Subcutaneous adipose tissue (tissue), 4 donors: ENCODE measurements around the gene MB21D2. TPM values are rescaled to one million over a fixed set of nuclear protein-coding genes. Genes with fewer than 3 reads are reported as not detected.

Experiments
- total RNA-seq, 4 donors: library from RNA; depleted of rRNA; stranded (reverse); fragments of >200 nt; gene quantifications; one replicate each; pipeline ENCODE4 v1.1.0, GENCODE V29; 2016
- TF ChIP-seq, protein P1 (sequence below): fragments of 450-650 bp; IDR thresholded peaks from one replicate; pipeline ENCODE4 v1.5.1; 2016; ENCODE audit warnings: low read depth, mild to moderate bottlenecking, control low read depth, antibody characterized with exemption, moderate library complexity

The MB21D2 gene
- total RNA-seq, 4 donors from 2014 or later = 2.8 to 5.4 (median 4.5) TPM

DNA sequence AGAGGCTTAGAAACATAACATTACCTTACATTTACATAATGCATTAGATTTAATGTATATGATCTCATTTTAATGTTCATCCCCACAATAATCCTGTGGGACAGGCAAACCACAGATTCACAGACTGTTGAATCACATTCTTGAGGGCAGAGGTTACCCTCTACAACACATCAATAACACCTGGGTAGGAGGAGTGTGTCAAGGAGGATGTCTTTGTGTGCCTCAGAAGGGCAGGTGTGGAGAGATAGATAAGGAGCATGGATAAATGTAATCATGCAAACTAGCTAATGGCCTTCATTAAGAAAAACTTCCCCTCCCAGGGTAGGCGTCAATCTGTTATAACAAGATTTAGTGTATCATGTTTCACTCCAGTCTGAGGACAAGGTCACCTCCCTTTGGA, 12.9 kb upstream of the MB21D2 start:
- TF ChIP-seq, protein P1, sequence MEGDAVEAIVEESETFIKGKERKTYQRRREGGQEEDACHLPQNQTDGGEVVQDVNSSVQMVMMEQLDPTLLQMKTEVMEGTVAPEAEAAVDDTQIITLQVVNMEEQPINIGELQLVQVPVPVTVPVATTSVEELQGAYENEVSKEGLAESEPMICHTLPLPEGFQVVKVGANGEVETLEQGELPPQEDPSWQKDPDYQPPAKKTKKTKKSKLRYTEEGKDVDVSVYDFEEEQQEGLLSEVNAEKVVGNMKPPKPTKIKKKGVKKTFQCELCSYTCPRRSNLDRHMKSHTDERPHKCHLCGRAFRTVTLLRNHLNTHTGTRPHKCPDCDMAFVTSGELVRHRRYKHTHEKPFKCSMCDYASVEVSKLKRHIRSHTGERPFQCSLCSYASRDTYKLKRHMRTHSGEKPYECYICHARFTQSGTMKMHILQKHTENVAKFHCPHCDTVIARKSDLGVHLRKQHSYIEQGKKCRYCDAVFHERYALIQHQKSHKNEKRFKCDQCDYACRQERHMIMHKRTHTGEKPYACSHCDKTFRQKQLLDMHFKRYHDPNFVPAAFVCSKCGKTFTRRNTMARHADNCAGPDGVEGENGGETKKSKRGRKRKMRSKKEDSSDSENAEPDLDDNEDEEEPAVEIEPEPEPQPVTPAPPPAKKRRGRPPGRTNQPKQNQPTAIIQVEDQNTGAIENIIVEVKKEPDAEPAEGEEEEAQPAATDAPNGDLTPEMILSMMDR = no peak

DNA sequence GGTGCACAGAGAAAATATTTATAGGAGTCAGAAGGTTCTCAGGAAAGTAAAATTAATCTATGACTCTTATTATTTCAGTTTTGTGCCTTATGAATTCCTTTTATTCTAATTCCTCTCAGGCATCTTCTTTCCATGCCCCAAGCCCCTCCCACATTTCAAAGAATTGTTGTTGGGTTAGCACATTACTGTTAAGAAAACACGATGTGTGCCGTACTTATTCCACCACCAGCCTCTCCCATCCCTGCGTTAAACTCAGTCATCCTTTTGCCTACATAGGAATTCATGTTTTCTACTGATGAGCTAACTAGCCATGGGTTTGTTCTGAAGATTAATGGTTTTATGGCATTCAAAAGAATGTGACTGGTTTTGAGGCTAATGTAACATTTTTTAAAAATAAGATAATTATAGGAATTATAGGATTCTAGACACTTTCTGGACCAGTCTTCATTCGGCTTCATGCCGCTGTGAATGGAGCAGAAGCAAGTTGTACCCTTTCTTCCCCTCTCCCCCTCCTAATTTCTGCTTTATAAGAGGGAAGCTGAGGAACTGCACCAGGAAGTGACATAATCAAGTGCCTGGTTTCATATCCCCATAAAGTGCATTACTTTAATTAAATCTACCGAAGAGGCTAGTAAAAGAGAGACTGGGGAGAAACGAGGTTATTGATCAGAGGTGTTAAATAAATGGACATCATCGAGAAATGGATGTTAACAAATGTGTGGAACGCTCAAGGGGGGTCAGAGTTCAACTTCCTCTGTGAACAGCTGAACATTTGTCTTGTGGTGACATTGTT, 12.3 kb upstream of the MB21D2 start:
- TF ChIP-seq, protein P1 = no peak

DNA sequence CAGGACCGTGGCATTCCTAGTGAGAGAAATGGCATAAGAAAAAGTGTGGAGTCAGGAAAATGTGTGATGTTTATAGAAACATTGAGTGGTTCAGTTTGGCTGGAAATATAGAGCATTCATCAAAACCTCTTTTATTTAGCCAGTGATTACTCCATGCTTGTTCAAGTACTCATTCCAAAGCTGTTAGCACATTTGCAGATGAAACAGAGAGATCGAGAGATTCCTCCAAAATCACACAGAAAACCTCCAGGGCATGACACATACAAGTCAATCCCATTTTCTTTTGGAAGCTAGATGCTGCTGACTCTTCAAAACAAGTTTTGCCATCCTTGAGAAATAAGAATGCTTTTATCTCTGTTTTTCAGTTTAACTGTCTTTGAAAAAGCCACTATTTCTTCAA, 11.5 kb upstream of the MB21D2 start:
- TF ChIP-seq, protein P1 = no peak

DNA sequence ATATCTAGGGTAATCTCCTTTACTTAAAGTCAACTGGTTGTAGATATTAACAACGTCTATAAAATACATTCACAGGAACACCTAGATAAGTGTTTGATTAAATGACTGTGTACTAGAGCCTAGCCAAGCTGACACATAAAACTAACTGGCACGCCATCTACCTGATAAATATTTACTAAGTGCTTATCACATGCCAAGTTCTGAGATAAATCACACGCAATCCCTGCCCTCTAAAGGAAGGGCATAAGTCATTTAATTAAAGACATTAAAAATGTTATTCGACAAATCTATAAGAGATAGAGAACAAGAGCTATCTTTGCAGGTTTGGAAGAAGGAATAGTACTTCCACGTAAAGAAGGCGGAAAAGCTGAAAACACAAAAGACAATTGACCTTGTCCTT, 11.1 kb upstream of the MB21D2 start:
- TF ChIP-seq, protein P1 = no peak

DNA sequence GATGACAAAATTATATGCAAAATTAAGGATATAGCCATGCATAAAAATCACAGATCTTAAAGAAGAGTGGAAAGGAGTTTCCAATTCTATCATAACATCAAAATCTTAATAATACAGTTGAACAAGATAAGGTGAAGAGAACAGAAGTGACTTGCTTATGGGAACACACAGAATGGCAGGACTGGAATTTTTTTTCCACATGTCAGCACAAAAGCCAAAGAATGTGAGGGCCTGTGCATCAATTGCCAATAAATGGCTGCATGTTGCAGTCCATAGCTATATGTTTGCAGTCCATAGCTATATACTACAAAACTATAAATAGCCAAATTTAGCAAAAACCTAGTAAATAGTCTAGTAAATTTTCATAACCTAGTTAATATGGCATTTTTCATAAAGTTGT, 10.4 kb upstream of the MB21D2 start:
- TF ChIP-seq, protein P1 = no peak

DNA sequence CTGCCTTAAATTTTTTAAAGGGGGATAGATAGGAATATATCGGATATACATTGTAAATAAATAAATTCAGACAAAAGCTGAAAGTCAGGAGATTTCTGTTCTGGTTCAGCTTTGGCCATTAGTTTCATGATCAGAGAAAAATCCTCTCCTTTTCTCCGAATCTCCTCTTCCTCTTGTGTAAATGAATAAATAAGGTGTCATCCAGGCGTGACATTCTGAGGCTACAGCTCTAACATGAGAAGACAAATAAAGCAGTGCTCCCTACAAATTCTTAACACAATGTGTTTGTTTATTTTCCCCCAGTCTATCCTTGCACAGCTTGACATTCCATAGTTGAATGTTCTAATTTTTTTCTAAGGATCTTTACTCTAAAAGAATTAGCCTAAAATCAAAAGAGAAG, 9.4 kb upstream of the MB21D2 start:
- TF ChIP-seq, protein P1 = no peak

DNA sequence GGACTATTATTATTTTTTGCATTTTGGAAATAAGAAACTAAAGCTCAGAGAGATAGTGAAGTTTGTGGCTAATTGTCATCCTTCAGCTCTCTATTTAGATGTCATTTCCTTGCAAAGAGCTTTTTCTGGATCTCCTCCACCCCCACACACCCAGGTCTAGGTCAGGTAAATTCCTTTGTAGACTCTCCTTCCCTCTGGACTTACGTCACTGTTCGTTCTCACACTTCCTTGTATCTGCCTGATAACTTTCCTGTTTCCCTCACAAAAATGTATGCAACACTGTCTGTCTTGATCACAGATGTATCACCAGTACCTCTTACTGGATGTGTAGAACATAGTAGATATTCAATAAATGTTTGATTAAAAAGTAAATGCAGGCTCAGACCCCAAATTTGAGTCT, 6.1 kb upstream of the MB21D2 start:
- TF ChIP-seq, protein P1 = no peak
